GM10266 (cell line): ENCODE data around the gene TRPM3.
"Not testable (repeated sequence)": the region's sequence is repeated elsewhere in the genome, so short reads cannot be mapped to it uniquely, and the experiment has no call there.

ENCODE experiments used
- DNase-seq: peaks from one replicate; pipeline ENCODE4 v3.0.0; 2012; ENCODE audit errors: extremely low spot score
- TF ChIP-seq, protein P1 (sequence below): IDR thresholded peaks from 2 replicates; pipeline ENCODE4 v1.5.1; 2012; ENCODE audit warnings: mild to moderate bottlenecking, low read depth; ENCODE audit not compliant: control insufficient read depth, insufficient read depth; ENCODE audit errors: missing control alignments

Gene TRPM3

DNA sequence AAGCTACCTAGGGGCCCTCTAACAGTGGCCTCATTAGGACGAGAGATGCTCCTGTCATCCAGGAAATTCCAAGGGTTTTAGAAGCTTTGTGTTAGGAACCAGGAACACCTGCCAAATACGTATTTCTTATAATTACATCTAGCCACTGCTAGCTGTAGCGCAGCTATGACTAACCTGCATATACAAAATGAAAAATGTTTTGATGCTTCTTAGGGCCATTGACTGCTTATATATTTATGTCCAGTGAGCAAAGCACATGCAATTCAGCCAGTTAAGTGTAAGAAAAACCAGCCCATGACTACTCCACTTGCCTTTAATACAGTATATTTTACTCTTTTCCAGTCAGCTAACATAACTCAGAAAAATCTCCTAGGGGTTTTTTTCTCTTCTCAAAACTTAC lies 143.3 kb downstream of the TRPM3 start:
- DNase-seq = no peak
- TF ChIP-seq, protein P1, sequence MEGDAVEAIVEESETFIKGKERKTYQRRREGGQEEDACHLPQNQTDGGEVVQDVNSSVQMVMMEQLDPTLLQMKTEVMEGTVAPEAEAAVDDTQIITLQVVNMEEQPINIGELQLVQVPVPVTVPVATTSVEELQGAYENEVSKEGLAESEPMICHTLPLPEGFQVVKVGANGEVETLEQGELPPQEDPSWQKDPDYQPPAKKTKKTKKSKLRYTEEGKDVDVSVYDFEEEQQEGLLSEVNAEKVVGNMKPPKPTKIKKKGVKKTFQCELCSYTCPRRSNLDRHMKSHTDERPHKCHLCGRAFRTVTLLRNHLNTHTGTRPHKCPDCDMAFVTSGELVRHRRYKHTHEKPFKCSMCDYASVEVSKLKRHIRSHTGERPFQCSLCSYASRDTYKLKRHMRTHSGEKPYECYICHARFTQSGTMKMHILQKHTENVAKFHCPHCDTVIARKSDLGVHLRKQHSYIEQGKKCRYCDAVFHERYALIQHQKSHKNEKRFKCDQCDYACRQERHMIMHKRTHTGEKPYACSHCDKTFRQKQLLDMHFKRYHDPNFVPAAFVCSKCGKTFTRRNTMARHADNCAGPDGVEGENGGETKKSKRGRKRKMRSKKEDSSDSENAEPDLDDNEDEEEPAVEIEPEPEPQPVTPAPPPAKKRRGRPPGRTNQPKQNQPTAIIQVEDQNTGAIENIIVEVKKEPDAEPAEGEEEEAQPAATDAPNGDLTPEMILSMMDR = no peak

DNA sequence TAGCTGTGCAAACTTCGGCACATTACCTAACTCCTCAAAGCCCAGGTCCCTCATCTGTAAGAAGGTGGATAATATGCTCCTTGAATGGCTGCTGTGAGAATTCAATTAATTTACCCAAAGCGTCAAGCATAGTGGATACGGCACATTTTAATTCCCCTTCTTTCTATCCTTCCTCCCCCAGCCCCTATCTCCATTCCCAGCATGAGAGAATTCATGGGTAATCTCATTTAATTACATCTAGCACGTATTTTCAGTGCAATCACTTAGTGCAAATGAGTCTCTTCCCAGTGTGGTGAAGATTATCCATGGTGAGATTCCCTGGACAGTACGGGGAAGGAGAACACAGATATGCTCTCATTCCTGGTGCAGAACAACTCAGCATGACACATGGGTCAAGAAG lies 145.6 kb downstream of the TRPM3 start:
- TF ChIP-seq, protein P1 = no peak
- no peak for DNase-seq

DNA sequence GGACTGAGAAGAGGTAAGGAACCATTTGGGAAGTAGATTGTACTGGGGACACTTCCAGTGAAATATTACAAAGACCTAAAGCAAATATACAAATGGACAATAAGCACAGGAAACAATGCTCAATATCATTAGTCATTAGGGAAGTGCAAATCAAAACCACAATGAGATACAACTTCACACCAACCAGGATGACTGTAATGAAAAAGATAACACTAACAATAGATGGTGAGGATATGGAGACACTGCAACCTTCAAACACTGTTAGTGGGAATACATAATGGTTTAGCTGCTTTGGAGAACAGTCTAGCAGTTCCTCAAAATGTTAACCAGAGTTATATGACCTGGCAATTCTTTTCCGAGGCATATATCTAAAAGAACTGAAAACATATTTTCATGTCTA lies 149.7 kb downstream of the TRPM3 start:
- TF ChIP-seq, protein P1 = no peak
- no peak for DNase-seq

DNA sequence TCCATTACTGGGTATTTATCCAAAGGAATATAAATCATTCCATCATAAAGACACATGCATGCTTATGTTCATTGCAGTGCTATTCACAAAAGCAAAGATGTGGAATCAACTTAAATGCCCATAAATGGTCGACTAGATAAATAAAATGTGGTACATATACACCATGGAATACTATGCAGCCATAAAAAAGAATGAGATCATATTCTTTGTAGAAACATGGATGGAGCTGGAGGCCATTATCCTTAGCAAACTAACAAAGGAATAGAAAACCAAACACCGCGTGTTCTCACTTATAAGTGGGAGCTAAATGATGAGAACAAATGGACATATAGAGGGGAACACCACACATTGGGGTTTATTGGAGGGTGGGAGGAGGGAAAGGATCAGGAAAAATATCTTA lies 155.0 kb downstream of the TRPM3 start:
- not testable (repeated sequence) for DNase-seq

DNA sequence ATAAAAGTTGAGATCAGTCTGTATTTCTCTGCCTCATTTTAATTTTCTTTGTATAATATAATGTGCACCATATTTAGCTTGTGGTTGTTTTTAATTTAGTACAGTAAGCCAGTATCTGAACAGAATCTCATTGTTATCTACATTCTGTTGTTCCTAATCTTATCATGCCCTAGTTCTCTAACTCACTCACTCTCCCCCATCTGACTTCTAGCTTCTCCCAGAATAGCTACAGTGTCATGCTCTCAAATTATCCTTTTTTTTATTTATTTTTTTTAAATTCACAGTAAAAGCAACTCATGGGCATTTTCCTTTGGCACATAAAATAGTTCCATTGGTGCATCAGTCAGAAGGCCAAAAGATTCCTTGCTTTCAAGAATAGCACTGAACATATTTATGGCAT lies 156.6 kb downstream of the TRPM3 start:
- TF ChIP-seq, protein P1 = no peak
- no peak for DNase-seq

DNA sequence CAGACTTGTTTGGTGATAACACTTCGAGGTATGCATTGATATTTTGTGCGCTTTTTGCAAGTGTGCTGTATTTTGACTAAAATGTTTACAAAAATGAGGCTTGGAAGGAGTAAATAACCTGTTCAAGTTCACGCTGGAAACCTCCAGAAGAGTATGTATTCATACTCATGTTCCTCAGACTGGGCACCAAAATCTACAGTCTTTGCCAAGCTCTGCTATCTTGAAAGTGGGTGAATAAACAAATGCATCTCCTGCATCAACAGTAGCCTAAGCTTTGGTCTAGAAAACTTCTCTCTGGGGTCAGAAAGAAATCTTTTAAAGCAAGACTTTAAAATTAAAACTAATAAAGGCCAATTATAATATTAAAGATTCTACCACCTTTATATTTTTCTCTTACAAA lies 157.9 kb downstream of the TRPM3 start:
- TF ChIP-seq, protein P1 = no peak
- no peak for DNase-seq

DNA sequence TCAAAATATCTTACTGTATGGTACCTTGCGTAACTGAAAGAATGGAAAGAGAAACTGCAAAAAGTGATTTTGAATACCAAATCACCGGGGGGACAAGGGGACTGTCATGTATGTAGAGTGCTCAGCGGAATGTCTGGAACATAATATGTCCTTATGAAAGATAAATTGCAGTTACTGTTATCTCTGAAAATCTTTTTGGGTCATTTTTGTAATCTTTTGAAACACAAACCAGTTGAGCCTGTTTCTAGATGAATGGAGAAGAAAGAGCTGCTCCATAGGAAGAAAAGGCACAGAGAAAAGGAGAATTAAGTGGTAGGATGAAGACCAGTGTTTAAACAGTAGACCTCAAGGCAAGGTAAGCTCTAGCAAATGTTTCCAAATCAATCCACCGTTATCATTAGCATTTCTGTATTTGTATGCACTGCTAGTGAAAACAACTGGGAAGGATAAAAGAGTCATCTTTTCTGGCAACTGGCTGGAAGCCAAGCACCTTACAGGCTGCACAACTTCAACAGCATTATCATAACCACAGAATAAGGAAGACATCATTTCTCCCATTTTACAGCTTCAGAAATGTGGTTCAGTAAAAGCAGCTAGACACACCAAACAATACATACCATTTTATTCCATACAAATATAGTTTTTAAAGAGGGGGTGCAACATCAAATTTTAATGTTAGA lies 158.5 kb downstream of the TRPM3 start:
- DNase-seq = no peak
- TF ChIP-seq, protein P1 = no peak

DNA sequence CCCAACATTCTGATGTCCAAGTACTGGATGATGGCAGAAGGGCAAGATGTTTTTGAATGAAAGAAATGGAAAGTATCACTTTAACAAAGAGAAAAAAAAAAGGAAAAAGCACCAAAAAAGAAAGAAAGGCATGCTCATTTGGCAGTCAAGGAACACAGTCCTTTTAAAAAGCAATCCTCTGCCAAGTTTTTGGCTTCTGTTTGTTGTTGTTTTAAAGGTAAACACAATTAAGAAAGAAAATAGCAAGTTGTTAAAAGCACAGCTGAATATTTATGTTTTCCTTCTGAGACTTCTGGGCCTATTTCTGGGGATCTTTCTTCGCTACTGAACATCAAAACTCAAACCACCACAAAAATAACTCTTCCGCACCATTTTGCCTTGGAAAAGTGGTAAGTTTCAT lies 162.1 kb downstream of the TRPM3 start:
- DNase-seq = no peak
- TF ChIP-seq, protein P1 = no peak
